Suppressor macrophage treated with lipopolysaccharide for 4 hours (primary cell): Measurements from ENCODE around the gene S100B.
A peak's percentile ranks its signal among the peaks of the same experiment; 100 is the strongest.

Experiments used
- DNase-seq: peaks from one replicate; pipeline ENCODE4 v3.0.0-alpha.2; 2020

S100B gene

DNA sequence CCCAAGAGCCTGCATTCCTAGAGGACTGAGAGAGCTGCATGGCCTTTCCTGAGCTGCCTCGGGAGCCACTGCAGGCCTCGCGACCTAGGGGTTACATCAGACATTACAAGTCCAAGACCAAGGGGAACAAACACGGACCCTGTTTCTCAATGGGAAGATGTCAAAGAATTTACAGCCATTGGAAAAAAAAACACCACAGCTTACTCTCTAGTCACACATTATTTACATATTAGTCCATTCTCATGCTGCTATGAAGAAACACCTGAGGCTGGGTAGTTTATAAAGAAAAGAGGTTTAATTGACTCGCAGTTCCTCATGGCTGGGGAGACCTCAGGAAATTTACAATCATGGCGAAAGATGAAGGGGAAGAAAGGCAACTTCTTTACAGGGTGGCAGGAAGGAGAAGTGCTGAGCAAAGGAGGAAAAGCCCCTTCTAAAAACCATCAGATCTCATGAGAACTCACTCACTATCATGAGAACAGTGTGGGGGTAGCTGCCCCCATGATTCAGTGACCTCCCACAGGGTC is 22.2 kb upstream of the S100B start:
- peak; percentile 64 for DNase-seq

DNA sequence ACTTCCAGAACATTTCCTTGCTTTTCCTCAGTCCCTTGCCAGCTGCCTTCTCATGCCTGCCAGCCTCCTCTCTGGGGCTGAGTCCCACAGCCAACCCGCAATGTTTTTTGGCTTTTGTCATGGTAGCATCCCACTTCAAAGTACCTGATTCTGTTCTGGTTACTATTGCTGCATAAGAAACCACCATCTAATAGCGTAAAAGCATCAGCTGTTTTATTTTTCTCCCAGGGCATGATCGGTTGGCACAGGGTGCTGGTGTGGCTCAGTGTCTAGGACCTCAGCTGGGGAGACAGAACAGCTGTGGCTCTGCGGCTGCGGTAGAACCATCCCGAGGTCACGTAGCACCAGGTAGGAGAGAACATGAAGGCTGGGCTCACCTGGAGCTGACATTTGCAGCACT is 21.7 kb upstream of the S100B start:
- no peak for DNase-seq

DNA sequence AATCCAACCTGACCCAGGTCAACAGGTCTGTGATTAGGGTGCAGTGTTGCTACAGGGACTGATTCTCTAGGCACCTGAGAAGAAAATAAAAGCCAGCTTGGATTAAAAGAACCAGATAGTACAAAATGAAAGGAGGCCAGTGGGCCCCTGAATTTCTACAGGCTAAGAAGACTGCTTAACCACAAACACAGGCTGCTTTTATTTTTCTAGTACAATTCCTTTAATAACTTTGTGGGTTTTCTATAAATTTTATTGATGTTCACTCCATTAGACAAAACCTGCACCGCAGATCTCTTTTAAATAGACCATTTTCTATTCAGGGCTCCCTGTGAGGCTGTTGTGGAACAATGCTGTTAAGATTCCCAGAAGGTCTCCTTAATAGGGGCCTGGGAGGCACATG is 20.9 kb upstream of the S100B start:
- DNase-seq, result no peak

DNA sequence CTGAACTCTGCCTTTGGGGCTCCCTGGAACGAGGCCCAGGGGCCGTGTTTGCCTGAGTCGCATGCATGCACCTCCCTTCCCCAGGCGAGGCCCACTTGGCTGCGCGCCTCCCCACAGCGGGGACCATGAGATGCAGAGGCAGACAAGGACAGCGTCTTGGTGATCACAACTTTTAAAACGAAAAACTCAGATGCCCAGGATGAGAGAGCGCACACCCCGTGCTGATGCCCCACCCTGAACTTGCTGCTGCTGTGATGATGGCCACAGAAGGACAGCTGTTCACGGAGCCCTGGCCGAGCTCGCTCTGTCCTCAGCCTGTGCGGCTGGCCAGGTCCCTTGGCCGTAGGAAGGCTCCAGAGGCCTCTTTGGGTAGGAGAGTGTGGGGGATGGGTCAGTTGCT is 19.2 kb upstream of the S100B start:
- DNase-seq, result no peak

DNA sequence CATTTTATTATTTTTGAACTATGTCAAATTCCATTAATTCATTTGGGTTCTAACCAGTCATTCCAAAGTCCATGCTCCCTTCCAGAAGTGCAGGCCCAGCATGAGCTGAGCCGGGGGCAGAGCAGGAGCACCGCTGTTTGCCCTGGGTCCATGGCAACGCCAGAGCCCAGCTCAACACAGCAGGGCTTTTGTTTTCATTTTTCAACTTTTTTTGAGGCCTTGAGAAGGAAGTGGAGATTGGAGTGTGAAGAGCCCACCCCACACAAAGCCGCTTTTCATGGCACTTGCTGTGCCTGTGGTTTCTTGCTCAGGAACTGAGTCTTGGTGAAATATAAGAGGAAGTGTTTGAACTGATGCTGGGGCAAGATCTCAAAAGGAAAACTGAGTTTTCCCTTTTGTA is 17.3 kb upstream of the S100B start:
- DNase-seq, result peak; percentile 79

DNA sequence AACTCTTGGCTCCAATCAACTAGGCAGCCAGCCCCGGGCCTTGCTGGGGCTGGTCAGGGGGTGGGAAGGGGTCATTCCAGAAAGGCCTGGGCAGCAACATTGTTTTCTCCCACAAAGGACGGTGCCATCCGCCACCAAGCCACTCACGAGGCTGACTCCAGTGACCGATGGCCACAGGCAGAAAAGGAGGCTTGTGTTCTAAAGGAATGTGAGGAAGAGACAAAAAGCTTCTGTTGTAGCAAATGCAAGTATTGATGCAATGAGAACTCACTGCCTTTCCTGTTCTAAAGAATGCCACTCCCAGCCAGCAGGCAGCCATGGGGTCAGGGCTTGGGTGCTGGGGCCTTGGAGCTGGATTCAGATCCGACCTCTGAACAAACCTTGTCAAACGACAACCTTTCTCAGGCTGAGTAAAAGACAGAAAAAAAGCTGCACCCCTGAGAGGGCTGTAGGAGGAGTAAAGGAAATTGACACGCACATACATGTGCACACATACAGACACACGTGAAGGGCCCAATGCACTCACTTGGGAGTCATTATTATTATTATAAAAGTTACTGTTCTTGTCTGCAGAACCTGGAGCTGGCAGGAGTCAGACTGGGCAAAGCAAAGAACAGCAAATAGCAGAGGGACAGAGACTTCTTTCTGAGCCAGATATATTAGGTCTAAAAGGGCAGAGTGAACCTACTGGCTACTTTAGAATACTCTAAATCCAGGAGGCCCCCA is 16.7 kb upstream of the S100B start:
- no peak for DNase-seq

DNA sequence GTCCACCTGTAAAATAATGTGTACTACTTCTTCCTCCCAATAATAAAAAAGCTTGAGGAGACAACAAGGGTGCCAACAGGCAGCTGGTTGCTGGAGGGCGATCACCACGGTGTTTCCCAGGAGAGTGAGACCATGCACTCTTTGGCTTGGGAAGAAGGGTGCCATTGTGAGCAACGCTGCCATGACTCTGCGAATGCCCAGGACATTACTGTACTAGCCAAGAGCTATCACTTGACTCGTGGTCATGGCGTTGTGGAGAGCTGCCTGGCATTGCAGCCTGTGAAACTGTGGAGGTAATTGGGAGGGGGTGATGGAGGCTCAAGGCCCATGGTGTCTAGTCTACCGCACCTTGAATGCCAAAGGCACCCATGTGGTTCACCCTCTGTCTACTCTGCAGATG is 16.0 kb upstream of the S100B start:
- DNase-seq, result no peak

DNA sequence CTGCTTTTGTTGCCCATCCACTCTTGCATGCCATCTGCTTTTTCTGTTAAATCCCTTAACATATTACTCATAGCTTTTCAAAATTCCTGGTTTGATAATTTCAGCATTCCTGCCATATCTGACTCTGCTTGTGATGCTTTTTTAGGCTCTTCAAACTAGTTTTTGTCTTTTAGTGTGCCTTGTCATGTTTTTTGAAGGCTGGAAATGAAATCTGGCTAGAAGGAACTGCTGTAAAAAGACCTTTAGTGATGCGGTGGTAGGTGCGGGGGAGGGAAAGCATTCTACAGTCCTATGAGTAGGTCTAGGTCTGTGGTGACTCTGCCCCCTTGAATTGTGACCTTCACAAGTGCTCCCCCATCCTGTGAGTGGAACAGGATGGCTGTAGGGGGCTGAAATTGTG is 15.0 kb upstream of the S100B start:
- DNase-seq, result no peak

DNA sequence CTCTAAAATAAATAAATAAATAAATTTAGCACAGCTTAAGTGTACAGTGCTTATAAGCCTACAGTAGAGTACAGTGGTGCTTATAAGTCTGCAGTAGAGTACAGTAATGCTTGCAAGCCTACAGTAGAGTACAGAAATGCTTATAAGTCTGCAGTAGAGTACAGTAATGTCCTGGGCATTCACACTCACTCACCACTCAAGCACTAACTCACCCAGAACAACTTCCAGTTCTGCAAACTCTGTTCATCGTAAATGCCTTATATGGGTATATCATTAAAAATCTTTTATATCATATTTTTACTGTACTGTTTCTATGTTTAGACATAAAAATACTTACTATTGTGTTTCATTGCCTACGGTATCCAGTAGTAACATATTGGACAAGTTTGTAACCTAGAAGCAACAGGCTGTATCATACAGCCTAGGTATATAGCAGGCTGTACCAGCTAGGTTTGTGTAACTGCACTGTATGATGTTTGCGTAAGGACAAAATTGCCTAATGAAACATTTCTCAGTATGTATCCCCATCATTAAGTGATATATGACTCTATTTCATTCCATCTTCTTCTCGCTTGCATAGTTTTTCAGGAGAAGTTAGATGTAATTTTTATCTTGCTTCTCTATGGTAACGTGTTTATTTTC is 14.0 kb upstream of the S100B start:
- no peak for DNase-seq

DNA sequence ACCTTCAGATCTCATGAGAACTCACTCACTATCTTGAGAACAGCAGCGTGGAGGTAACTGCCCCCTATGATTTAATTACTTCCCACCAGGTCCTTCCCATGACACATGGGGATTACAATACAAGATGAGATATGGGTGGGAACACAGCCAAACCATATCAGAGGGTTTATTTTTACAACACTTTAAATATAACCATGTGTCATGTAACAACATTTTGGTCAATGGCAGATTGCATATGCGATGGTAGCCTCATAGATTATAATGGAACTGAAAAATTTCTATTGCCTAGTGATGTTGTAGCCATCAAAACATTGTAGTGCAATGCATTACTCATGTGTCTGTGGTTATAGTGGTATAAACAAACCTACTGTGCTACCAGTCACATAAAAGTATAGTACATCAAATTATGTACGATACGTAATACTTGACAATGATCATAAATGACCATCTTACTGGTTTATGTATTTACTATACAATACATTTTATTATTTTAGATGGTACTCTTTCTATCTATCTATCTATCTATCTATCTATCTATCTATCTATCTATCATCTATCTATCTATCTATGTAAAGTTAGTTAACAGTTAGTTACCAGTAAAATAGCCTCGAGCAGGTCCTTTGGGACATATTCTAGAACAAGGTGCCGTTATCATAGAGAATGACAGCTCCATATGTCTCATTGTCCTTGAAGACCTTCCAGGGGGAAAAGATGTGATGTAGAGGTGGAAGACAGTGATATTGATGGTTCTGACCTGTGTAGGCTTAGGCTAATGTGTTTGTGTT is 12.6 kb upstream of the S100B start:
- DNase-seq, result no peak

DNA sequence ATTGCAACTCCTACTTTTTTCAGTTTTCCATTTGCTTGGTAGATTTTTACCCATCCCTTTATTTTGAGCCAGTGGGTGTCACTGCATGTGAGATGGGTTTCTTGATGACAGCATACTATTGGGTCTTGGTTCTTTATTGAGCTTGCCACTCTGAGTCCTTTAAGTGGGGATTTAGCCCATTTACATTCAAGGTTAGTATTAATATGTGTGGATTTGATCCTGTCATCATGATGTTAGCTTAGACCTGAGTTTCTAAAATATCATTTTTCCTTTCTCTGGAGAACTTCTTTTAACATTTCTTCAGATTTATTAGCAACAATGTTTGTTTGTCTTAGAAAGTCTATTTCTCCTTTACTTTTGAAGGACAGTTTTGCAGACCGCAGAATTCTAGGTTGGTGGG is 11.8 kb upstream of the S100B start:
- DNase-seq, result no peak

DNA sequence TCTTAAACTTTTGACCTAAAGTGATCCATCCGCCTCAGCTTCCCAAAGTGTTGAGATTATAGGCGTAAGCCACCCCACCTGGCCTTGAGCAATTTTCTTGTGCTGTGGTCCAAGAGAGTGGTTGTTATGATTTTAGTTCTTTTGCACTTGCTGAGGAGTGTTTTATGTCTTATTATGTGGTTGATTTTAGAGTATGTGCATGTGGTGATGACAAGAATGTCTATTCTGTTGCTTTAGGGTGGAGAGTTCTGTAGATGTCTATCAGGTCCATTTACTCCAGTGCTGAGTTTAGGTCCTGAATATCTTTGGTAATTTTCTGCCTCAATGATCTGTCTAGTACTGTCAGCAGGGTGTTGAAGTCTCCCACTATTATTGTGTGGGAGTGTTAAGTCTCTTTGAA is 11.2 kb upstream of the S100B start:
- DNase-seq, result no peak

DNA sequence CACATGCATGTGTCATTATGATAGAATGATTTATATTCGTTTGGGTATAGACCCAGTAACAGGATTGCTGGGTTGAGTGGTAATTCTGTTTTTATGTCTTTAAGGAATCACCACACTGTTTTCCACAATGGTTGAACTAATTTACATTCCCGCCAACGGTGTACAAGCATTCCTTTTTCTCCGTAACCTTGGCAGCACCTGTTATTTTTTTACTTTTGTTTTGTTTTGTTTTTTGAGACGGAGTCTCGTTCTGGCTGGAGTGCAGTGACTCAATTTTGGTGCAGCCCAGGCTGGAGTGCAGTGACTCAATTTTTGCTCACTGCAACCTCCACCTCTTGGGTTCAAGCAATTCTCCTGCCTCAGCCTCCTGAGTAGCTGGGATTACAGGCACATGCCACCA is 8.5 kb upstream of the S100B start:
- DNase-seq, result no peak

DNA sequence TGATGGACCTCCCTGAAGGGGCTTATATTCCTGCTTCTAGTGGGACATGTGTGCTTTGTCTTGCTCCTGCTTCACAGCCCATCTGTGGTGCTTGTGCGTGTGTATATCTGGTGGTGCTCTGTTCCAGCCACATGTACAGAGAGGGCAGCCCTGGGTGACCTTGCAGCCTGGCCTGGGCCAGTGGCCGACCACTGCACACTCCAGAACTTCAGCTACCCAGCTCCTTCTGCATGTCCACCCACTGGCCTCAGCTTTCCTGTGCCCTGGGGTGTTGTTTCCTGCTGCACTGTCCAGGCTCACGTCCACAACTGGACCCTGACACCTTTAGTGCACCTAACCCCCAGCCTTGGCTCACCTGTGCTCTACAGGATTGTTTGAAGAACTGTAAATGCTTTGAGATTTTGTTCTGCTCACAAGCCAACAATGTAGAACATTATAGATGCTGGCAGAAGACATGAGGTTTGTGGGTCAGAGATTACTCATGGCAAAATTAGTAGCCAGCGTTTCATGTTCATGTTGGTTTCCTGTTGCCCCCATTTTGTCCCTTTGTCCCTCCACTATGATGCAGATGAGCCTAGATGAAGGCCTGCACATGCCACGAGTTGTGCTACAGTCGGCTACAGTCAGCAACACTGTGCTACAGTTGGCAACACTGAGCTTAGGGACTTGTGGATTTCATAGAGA is 5.3 kb upstream of the S100B start:
- DNase-seq, result no peak

DNA sequence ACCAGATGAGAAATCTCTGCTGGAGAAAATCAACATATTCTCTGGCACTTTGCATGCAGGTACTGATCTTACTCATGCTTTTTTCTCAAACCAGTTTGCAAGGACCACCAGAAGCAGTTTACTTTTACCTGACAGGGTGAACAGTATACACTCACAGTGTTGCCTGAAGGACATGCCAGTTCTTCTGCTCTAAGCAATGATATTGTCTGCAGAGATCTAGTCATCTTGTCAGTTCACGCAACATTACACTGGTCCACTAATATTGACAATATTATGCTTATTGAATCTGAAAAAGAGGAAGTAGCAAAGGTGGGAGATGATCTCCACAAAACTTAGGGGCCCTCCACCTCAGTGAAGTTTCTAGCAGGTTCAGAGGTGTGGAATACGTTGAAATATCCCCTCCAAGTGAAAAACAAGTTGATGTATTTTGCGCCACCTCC is 3.8 kb upstream of the S100B start:
- no peak for DNase-seq

DNA sequence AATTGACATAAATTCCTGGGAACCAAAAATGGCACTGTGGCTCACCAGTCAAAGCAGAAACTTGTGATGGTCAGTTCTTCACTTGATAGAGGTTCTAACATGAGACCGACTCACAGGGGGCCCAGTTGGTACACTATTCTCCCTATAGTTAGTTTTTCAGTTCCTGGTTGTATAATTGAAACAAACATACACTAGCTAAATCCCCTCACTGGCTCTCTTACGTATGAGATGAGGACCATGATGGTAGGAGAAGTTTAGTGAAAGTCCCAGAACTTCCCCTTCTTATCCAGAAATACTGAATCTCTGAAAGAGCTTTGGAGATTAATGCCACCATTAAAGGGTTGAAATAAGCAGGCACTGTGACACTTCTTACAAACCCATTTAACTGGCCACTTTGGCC is 2.8 kb upstream of the S100B start:
- peak; percentile 44 for DNase-seq

DNA sequence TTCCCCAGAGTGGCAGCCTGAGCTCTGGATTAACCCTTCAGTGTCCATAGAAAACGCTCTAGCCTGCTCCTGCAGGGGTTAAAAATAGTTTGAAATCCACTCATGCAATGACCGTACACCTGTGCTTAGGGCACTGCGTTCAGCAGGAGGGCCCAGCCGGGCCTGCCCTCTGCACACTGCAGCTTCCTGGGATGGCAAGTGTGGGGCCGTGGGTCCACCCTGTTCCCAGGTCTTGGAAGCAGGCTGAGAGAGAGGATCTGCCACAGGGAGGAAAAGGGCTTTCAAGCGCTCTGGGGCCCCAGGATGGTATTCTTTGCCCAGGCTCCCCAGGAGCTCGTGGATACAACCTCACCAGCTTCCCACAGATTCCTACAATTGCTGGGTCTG is 1.5 kb upstream of the S100B start:
- no peak for DNase-seq

DNA sequence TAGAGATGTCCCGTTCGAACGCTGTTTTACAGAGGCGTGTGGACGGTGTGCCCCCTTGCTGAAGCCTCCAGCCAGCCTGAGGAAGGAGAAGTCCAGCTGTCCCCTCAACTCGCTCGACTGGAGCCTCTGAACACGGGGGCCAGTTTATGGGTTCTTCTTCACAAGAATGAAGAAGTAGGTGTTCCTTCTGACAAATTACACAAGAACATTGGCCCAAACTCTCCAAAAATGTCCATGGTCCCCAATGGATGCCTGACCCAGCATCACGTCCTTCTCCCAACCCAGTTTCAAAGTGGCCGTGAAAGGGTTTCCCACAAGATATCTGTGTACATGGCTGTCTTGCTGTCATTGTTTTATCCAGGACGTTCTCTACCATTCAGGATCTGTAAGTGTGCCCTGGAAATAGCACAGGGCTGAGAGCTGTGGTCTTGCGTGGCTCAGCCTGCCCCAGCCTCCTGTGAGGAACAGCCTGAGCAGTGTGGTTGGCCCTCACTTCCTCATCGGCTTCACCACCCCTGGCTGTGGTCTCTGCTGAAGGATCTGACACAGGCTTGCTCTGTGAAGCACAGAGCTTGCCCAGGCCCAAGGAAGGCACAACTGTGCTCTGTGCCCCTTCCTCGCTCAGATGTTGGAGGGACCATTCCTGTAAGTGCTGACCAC is 1.0 kb upstream of the S100B start:
- DNase-seq, result peak; percentile 76

DNA sequence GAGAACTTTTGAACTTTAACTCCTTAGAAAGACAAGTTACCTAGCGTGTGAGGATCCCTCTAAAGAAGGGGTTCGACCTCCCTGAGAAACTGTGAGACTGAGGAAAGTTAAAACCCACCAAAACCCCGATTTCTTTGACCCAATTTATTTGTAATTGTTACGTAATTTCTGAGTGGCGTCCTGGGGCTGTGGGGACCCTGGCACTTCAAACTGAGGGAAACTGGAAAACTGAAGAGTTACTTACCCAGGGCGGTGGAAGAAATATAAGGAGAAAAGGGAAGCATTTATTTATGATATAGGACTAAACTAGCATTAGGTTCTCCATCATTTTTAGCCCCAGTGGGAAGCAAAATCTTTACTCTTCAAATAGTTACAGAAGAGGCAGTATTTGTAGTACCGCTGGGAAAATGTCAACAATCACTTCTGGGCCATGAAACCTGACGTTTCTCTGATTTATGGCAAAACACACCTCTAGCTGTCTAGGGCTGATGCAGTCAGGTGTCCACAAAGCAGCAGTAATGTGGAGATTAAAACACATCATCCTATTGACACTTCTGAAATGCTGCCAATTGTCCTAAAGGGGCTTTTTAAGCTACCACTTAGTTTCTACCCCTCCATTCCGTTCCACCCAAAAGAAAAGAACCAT is 430 bp downstream of the S100B start:
- no peak for DNase-seq

DNA sequence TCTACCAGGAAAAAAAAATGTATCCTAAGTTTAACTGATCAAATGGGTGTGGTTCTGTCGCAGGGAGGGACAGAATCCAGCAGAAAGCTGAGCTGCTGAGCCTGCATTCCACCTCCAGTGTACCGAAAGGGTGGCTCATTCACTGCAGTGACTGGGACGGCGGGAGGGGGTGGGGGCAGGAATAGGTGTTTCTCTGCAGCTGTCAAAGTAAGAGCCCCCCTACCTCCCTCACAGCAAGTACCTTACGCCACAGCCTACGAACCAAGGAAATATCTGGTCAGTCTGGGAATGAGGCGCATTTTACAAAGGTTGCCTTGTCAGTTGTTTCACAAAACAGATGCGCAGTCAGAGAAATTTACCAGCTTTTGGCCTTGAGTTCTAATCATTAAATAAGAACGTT is 1.7 kb downstream of the S100B start:
- no peak for DNase-seq

DNA sequence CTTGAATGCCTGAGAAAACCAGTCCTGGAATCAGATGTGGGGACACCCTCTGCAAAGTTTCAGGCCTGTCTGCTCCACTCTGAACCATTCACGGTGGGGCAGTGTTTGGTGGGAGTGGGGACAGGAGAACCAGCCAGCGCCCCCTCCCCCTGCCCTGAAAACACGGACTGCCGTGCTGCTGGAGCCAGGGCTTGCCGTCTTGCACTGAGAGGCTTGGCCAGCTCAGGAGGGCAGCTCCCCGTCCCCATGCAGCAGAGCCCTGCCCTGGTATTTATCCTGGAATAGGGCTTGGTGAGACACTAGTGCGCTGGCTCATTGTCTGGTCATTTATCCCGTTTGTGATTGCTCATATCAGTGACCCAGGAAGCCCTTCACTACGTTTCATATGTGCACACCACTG is 3.9 kb downstream of the S100B start:
- no peak for DNase-seq

DNA sequence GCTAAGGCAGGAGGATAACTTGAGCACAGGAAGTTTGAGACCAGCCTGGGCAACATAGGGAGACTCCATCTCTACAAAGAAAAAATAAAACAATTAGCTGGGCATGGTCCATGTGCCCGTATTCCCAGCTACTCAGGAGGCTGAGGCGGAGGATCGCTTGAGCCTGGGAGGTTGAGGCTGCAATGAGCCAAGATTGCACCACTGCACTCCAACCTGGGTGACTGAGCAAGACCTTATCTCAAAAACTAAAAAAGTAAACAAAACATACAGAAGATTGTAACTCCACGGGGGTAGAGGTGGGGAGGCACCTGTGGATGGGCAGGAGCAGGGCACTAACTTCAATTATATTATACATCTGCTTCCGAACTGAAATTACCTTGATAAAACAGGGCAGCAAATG is 4.6 kb downstream of the S100B start:
- no peak for DNase-seq
